Measurements from ENCODE around the gene PFKL. TPM values are rescaled to one million over a fixed set of nuclear protein-coding genes. Genes with fewer than 3 reads are reported as not detected.
"Not testable (repeated sequence)": the region's sequence is repeated elsewhere in the genome, so short reads cannot be mapped to it uniquely, and the experiment has no call there.

The PFKL gene
- total RNA-seq, 1 donor from 2014 or later: 135 TPM

DNA sequence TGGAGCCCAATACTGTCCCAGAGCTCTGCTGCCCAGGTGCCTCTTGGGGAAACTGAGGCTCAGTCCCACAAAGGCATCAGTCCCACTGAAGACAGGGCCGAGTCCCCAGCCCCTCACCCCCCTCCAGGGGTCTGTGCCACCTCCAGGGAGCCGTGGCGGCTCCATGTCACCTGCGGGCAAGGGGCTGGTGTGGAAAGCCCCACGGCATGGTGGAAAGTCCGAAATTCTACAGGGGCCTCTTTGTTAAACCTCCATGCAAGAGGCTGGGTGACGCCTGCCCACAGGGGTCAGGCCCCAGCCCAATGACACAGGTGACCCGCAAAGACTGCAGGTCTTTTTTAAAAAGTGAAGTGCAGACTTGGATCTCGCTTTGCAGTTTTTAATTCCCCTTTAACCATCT, 17.5 kb upstream of the PFKL start:
- TF ChIP-seq, protein P1, sequence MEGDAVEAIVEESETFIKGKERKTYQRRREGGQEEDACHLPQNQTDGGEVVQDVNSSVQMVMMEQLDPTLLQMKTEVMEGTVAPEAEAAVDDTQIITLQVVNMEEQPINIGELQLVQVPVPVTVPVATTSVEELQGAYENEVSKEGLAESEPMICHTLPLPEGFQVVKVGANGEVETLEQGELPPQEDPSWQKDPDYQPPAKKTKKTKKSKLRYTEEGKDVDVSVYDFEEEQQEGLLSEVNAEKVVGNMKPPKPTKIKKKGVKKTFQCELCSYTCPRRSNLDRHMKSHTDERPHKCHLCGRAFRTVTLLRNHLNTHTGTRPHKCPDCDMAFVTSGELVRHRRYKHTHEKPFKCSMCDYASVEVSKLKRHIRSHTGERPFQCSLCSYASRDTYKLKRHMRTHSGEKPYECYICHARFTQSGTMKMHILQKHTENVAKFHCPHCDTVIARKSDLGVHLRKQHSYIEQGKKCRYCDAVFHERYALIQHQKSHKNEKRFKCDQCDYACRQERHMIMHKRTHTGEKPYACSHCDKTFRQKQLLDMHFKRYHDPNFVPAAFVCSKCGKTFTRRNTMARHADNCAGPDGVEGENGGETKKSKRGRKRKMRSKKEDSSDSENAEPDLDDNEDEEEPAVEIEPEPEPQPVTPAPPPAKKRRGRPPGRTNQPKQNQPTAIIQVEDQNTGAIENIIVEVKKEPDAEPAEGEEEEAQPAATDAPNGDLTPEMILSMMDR (conservative IDR thresholded peaks at IDR 0.05): no peak
- no peak for DNase-seq (ENCODE audit: extremely low spot score, unreplicated experiment)
- no peaks in the 10 kb centered on the region for H3K9me3 Mint-ChIP-seq
- H3K36me3 Mint-ChIP-seq: no peaks in the 10 kb centered on the region
- no peak overlapping the region for H3K4me3 Mint-ChIP-seq
- H3K27ac Mint-ChIP-seq: no peak overlapping the region
- peaks cover 14% of the 10 kb centered on the region for H3K4me1 Mint-ChIP-seq (ENCODE audit: unreplicated experiment)
- peaks cover 9% of the 10 kb centered on the region for H3K27me3 Mint-ChIP-seq

DNA sequence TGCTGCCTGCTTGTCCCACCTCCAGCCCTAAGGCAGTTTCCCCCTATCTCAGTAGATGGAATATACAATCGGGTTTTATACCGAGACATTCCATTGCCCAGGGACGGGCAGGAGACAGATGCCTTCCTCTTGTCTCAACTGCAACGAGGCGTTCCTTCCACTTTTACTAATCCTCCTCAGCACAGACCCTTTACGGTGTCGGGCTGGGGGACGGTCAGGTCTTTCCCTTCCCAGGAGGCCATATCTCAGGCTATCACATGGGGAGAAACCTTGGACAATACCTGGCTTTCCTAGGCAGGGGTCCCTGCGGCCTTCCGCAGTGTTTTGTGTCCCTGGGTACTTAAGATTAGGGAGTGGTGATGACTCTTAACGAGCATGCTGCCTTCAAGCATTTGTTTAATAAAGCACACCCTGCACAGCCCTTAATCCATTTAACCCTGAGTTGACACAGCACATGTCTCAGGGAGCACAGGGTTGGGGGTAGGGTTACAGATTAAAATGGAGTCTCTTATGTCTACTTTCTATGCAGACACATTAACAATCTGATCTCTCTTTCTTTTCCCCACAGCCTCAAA, 16.6 kb upstream of the PFKL start:
- peak overlapping the region; percentile 24 for H3K27ac Mint-ChIP-seq
- H3K9me3 Mint-ChIP-seq; H3K36me3 Mint-ChIP-seq; DNase-seq (ENCODE audit: extremely low spot score, unreplicated experiment); H3K27me3 Mint-ChIP-seq; H3K4me3 Mint-ChIP-seq: not testable (repeated sequence)
- H3K4me1 Mint-ChIP-seq (ENCODE audit: unreplicated experiment): peaks cover 14% of the 10 kb centered on the region

DNA sequence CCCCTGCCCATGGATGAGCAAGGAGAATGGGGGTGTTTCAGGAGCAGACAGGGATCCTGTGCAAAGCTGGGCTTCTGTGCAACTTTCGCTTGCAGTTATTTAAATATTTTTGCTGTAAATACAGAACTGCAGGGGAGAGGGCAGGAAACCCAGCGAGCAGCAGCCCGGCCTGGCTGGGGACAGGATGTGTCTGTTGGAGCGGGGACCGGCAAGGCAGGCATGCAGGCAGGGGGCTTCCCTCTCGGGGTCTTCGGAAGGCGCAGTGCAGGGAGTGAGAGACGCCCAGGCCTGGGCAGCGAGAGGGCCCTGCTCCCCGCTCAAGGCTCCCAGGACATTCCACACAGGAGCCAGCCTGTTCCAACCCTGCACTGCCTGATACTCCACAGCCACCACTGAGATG, 15.9 kb upstream of the PFKL start:
- H3K9me3 Mint-ChIP-seq: no peaks in the 10 kb centered on the region
- no peaks in the 10 kb centered on the region for H3K36me3 Mint-ChIP-seq
- peaks cover 14% of the 10 kb centered on the region for H3K4me1 Mint-ChIP-seq (ENCODE audit: unreplicated experiment)
- DNase-seq (ENCODE audit: extremely low spot score, unreplicated experiment): no peak
- H3K4me3 Mint-ChIP-seq: no peak overlapping the region
- no peak overlapping the region for H3K27ac Mint-ChIP-seq
- TF ChIP-seq, protein P1 (conservative IDR thresholded peaks at IDR 0.05): no peak
- H3K27me3 Mint-ChIP-seq: peaks cover 9% of the 10 kb centered on the region

DNA sequence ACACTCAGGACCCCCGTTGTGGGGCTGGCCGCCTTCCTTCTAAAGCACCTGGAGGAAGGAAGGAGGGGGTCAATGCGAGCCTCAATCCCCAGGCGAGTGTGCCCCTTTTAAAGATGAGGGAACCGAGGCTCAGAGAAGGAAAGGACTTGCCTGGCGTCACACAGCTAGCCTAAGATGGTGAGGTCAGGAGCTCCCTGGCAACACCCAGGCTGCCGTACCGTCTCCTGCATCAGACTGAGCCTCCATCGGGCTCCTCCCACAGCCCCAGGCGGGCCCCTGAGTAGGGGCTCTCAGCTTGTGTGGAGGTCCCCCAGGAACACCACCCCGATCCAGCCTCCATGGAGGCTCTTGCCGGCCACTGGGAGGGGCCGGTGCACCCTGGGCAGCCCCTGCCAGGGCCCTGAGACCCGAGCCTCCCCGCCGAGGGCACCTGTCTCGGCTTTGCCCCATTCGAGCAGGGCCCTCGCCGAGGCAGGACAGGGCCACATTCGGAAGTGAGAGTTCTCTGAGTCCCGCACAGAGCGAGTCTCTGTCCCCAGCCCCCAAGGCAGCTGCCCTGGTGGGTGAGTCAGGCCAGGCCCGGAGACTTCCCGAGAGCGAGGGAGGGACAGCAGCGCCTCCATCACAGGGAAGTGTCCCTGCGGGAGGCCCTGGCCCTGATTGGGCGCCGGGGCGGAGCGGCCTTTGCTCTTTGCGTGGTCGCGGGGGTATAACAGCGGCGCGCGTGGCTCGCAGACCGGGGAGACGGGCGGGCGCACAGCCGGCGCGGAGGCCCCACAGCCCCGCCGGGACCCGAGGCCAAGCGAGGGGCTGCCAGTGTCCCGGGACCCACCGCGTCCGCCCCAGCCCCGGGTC, 14.5 kb upstream of the PFKL start, which contains the start of gene AIRE:
Gene AIRE (plus strand): TSS at position 739 of the 855 bp plus-strand sequence. CDS start 131 bp downstream, outside the sequence.
- TF ChIP-seq, protein P1 (conservative IDR thresholded peaks at IDR 0.05): no peak
- no peak for DNase-seq (ENCODE audit: extremely low spot score, unreplicated experiment)
- Mint-ChIP-seq H3K4me1 (ENCODE audit: unreplicated experiment) (peaks cover 14% of the 10 kb centered on the region), H3K27ac (no peak within 1 kb of the TSS), H3K9me3 (no peaks in the 10 kb centered on the region), H3K27me3 (peaks cover 9% of the 10 kb centered on the region), H3K4me3 (no peak within 1 kb of the TSS), H3K36me3 (no peaks in the 10 kb centered on the region)

DNA sequence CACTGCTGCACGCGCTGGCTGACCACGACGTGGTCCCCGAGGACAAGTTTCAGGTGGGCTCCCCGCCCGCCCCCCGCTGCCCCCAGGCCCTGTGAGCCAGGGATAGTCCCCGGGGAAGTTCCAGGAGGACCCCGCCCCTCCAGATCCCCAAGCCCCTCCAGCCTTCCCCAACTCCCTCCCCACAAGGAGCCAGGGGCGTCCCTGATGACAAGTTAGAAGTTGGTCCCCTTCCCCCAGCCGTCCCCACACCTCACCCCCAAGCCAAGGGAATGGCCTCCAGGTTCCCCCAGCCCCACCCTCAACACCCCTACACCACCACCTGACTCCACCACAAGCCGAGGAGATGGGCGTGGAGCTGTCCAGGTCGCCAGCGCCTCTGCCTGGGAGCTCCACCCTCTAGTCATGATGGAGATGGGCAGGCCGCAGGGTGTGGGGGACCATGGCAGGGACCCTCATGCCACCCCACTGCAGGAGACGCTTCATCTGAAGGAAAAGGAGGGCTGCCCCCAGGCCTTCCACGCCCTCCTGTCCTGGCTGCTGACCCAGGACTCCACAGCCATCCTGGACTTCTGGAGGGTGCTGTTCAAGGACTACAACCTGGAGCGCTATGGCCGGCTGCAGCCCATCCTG, 13.7 kb upstream of the PFKL start:
- no peak for DNase-seq (ENCODE audit: extremely low spot score, unreplicated experiment)
- no peak overlapping the region for H3K4me3 Mint-ChIP-seq

More for the DNA sequence above, 13.7 kb upstream of the PFKL start:
- Mint-ChIP-seq H3K9me3 (no peaks in the 10 kb centered on the region), H3K36me3 (no peaks in the 10 kb centered on the region), H3K4me1 (ENCODE audit: unreplicated experiment) (peaks cover 14% of the 10 kb centered on the region), H3K27ac (no peak overlapping the region), H3K27me3 (peaks cover 9% of the 10 kb centered on the region)
- TF ChIP-seq, protein P1 (conservative IDR thresholded peaks at IDR 0.05): no peak
